GM12801 (cell line): ENCODE measurements around the gene CDHR2.

ENCODE experiments used
- CTCF ChIP-seq: IDR thresholded peaks from one replicate; pipeline ENCODE4 v1.5.1; 2011; ENCODE audit warnings: control low read depth; ENCODE audit not compliant: insufficient read length; ENCODE audit errors: extremely low read depth

The CDHR2 gene

GRCh38 chr5:176577312-176578176, 28.4 kb downstream of the CDHR2 start:
- TF ChIP-seq CTCF, result no peak

GRCh38 chr5:176578391-176578808, 29.3 kb downstream of the CDHR2 start:
- TF ChIP-seq CTCF, result no peak

GRCh38 chr5:176579323-176579722, 30.2 kb downstream of the CDHR2 start:
- TF ChIP-seq CTCF, result no peak

GRCh38 chr5:176581361-176581760, 32.2 kb downstream of the CDHR2 start:
- TF ChIP-seq CTCF, result no peak

- no peak for TF ChIP-seq CTCF
Measured at GRCh38 chr5:176583076-176583475, 33.9 kb downstream of the CDHR2 start.

GRCh38 chr5:176587398-176587797, 38.3 kb downstream of the CDHR2 start:
- TF ChIP-seq CTCF, result no peak

GRCh38 chr5:176588297-176588696, 39.2 kb downstream of the CDHR2 start:
- no peak for TF ChIP-seq CTCF
